HG02981 (cell line): ENCODE measurements around the gene PRR14L.
"Not testable (repeated sequence)": the region's sequence is repeated elsewhere in the genome, so short reads cannot be mapped to it uniquely, and the experiment has no call there.

Source experiments
- ATAC-seq: cut with Tn5 transposase; IDR thresholded peaks from one replicate; pipeline ENCODE4 v1.9.1; 2021; ENCODE audit warnings: mild to moderate bottlenecking, moderate library complexity; ENCODE audit not compliant: unreplicated experiment

The PRR14L gene

GRCh38 chr22:31749636-31750364, at the start of gene PRR14L:
Gene PRR14L, minus strand, starts transcription at chr22:31750132. Its CDS starts 11,272 bp downstream, at chr22:31738860.
- peak; percentile 61 for ATAC-seq

GRCh38 chr22:31799358-31799757, 49.4 kb upstream of the PRR14L start:
- not testable (repeated sequence) for ATAC-seq

- no peak for ATAC-seq
Measured at GRCh38 chr22:31790240-31790639, 40.3 kb upstream of the PRR14L start.

- ATAC-seq: no peak
Measured at GRCh38 chr22:31789803-31790202, 39.9 kb upstream of the PRR14L start.

- ATAC-seq: no peak
Measured at GRCh38 chr22:31776231-31776630, 26.3 kb upstream of the PRR14L start.

- ATAC-seq: no peak
Measured at GRCh38 chr22:31773416-31773815, 23.5 kb upstream of the PRR14L start.

- no peak for ATAC-seq
Measured at GRCh38 chr22:31768422-31769059, 18.6 kb upstream of the PRR14L start.

- no peak for ATAC-seq
Measured at GRCh38 chr22:31764785-31765184, 14.9 kb upstream of the PRR14L start.

GRCh38 chr22:31758860-31759259, 8.9 kb upstream of the PRR14L start:
- not testable (repeated sequence) for ATAC-seq

- no peak for ATAC-seq
Measured at GRCh38 chr22:31757265-31757664, 7.3 kb upstream of the PRR14L start.

GRCh38 chr22:31754813-31755212, 4.9 kb upstream of the PRR14L start:
- ATAC-seq: no peak

GRCh38 chr22:31753634-31754501, 3.9 kb upstream of the PRR14L start, which contains the start of gene DEPDC5:
Gene DEPDC5, plus strand, starts transcription at chr22:31754019. Its CDS starts 903 bp downstream, at chr22:31754922.
- peak; percentile 56 for ATAC-seq

GRCh38 chr22:31753005-31753633, 3.2 kb upstream of the PRR14L start:
- ATAC-seq: peak; percentile 20

- no peak for ATAC-seq
Measured at GRCh38 chr22:31752096-31752847, 2.3 kb upstream of the PRR14L start.

GRCh38 chr22:31750365-31751284, 693 bp upstream of the PRR14L start:
- ATAC-seq: no peak

- no peak for ATAC-seq
Measured at GRCh38 chr22:31748490-31748889, 1.4 kb downstream of the PRR14L start.

GRCh38 chr22:31747441-31747840, 2.5 kb downstream of the PRR14L start:
- no peak for ATAC-seq

GRCh38 chr22:31743871-31744270, 6.1 kb downstream of the PRR14L start:
- ATAC-seq: no peak

GRCh38 chr22:31742682-31743081, 7.2 kb downstream of the PRR14L start:
- ATAC-seq: no peak
